ENCODE measurements around the gene CNOT6L. TPM values are rescaled to one million over a fixed set of nuclear protein-coding genes. Genes with fewer than 3 reads are reported as not detected.

The CNOT6L gene
- total and polyA plus RNA-seq, 2 donors from 2014 or later: 5.8 to 73.3 TPM

DNA sequence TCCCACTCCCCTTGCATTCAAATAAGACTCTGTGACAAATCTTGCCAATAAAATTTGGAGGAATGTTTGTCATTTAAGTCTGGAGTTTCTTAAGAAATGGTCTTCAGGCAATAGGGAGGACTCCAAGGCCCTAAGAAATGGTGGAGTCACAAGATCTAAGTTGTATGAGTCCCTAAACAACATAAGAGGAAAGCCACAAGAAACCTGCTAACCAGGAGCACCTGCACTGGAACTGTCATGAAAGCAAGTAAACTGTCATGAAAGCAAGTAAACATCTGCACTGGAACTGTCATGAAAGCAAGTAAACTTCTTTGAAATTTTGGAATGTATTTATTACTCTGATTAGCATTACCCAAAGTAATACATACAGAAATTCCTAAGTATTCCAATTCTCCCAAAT is 3.5 kb downstream of the CNOT6L start:
- Histone ChIP-seq H3K9ac (ENCODE audit: low read length in 3 of 3) (no peak overlapping the region), H3K9me3 (ENCODE audit: control insufficient read depth in 2 of 3, insufficient read depth in 1 of 3, low read length in 3 of 3) (no peaks in the 10 kb centered on the region), H3K36me3 (ENCODE audit: control insufficient read depth in 2 of 3, insufficient read depth in 3 of 3, low read length in 3 of 3) (no peaks in the 10 kb centered on the region), H3K27me3 (ENCODE audit: control insufficient read depth, insufficient read depth, low read length) (no peaks in the 10 kb centered on the region), H3K27ac (ENCODE audit: low read depth in 2 of 2, low read length in 2 of 2) (peak overlapping the region in 1 of 2 donors; percentile 66), H3K4me3 (ENCODE audit: low read length in 3 of 3) (no peak overlapping the region), H3K4me1 (ENCODE audit: control insufficient read depth in 2 of 3, insufficient read depth in 2 of 3, low read depth in 1 of 3, low read length in 3 of 3) (peaks cover 0 to 12% (median 3%) of the 10 kb centered on the region in 3 donors)
- intact Hi-C loops (cut with DNase I): no loop called here
- TF ChIP-seq, protein P1, sequence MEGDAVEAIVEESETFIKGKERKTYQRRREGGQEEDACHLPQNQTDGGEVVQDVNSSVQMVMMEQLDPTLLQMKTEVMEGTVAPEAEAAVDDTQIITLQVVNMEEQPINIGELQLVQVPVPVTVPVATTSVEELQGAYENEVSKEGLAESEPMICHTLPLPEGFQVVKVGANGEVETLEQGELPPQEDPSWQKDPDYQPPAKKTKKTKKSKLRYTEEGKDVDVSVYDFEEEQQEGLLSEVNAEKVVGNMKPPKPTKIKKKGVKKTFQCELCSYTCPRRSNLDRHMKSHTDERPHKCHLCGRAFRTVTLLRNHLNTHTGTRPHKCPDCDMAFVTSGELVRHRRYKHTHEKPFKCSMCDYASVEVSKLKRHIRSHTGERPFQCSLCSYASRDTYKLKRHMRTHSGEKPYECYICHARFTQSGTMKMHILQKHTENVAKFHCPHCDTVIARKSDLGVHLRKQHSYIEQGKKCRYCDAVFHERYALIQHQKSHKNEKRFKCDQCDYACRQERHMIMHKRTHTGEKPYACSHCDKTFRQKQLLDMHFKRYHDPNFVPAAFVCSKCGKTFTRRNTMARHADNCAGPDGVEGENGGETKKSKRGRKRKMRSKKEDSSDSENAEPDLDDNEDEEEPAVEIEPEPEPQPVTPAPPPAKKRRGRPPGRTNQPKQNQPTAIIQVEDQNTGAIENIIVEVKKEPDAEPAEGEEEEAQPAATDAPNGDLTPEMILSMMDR (IDR thresholded peaks at IDR 0.05; ENCODE audit: borderline replicate concordance, extremely low read depth, insufficient read depth): no peak
- no peak for DNase-seq
- no peak for FAIRE-seq

DNA sequence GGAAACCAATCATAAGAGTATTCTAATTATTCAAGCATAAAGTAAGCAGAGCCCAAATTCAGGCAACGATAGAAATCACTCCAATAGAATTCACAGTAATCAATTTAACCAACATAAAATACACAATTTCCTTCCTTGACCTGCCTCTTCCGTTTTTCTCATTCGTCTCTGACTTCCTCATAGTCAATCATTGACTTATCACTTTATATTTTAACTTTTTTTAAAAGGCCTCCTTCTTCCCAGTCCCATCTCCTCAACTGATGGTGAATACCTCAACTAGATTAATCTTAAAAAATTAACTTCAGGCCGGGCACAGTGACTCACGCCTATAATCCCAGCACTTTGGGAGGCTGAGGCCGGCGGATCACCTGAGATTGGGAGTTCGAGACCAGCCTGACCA is 13.3 kb downstream of the CNOT6L start:
- intact Hi-C loops (cut with DNase I): no loop called here

DNA sequence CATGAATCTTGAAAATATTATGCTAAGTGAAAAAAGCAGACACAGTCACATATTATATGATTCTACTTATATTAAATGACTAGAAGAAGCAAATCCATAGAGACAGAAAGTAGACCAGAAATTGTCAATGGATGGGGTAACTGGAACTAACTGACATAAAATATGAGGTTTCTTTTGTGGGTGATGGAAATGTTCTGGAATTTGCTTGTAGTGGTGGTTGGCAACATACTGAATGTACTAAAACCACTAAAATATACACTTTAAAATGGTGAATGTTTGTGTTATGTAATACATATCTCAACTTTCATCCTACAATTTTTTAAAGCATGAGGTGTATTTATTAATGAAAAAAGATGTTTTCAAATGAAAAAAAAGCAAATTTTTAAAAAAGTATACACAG is 14.7 kb downstream of the CNOT6L start:
- Histone ChIP-seq H3K27ac (ENCODE audit: low read depth in 2 of 2, low read length in 2 of 2) (no peak overlapping the region), H3K4me1 (ENCODE audit: control insufficient read depth in 2 of 3, insufficient read depth in 2 of 3, low read depth in 1 of 3, low read length in 3 of 3) (peaks cover 0 to 12% (median 6%) of the 10 kb centered on the region in 3 donors), H3K9ac (ENCODE audit: low read length in 3 of 3) (no peak overlapping the region), H3K4me3 (ENCODE audit: low read length in 3 of 3) (no peak overlapping the region), H3K36me3 (ENCODE audit: control insufficient read depth in 2 of 3, insufficient read depth in 3 of 3, low read length in 3 of 3) (no peaks in the 10 kb centered on the region), H3K9me3 (ENCODE audit: control insufficient read depth in 2 of 3, insufficient read depth in 1 of 3, low read length in 3 of 3) (no peaks in the 10 kb centered on the region), H3K27me3 (ENCODE audit: control insufficient read depth, insufficient read depth, low read length) (no peaks in the 10 kb centered on the region)
- intact Hi-C loops (cut with DNase I): no loop called here
- DNase-seq: no peak
- peak; percentile 49 for FAIRE-seq
- TF ChIP-seq, protein P1 (IDR thresholded peaks at IDR 0.05; ENCODE audit: borderline replicate concordance, extremely low read depth, insufficient read depth): no peak

More for the DNA sequence above, 13.3 kb downstream of the CNOT6L start:
- Histone ChIP-seq H3K9me3 (ENCODE audit: control insufficient read depth in 2 of 3, insufficient read depth in 1 of 3, low read length in 3 of 3) (no peaks in the 10 kb centered on the region), H3K36me3 (ENCODE audit: control insufficient read depth in 2 of 3, insufficient read depth in 3 of 3, low read length in 3 of 3) (no peaks in the 10 kb centered on the region), H3K9ac (ENCODE audit: low read length in 3 of 3) (no peak overlapping the region), H3K27ac (ENCODE audit: low read depth in 2 of 2, low read length in 2 of 2) (no peak overlapping the region), H3K4me1 (ENCODE audit: control insufficient read depth in 2 of 3, insufficient read depth in 2 of 3, low read depth in 1 of 3, low read length in 3 of 3) (peaks cover 0 to 8% (median 5%) of the 10 kb centered on the region in 3 donors), H3K4me3 (ENCODE audit: low read length in 3 of 3) (no peak overlapping the region), H3K27me3 (ENCODE audit: control insufficient read depth, insufficient read depth, low read length) (no peaks in the 10 kb centered on the region)
- TF ChIP-seq, protein P1 (IDR thresholded peaks at IDR 0.05; ENCODE audit: borderline replicate concordance, extremely low read depth, insufficient read depth): no peak
- FAIRE-seq (no peak), DNase-seq (no peak)

DNA sequence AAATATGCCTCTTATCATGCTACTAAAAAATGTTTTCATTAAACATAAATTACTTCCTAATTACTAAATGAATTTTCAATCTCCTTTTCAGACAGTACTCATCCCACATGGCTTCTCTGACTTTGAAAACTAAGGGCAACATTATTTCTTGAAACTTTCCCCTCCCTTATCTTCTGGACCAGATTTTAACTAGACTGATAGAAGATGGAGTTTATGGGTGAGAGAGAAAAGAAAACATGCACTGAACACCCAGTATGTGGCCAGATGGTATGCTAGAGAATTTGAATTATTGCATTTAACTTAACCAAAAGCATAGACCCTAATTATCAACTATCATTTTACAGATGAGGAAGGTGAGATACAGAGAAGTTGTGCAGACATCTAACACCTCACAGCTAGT is 16.8 kb downstream of the CNOT6L start:
- Histone ChIP-seq H3K36me3 (ENCODE audit: control insufficient read depth in 2 of 3, insufficient read depth in 3 of 3, low read length in 3 of 3) (no peaks in the 10 kb centered on the region), H3K27ac (ENCODE audit: low read depth in 2 of 2, low read length in 2 of 2) (no peak overlapping the region), H3K27me3 (ENCODE audit: control insufficient read depth, insufficient read depth, low read length) (no peaks in the 10 kb centered on the region), H3K9me3 (ENCODE audit: control insufficient read depth in 2 of 3, insufficient read depth in 1 of 3, low read length in 3 of 3) (no peaks in the 10 kb centered on the region), H3K4me1 (ENCODE audit: control insufficient read depth in 2 of 3, insufficient read depth in 2 of 3, low read depth in 1 of 3, low read length in 3 of 3) (peaks cover 0 to 15% (median 6%) of the 10 kb centered on the region in 3 donors), H3K9ac (ENCODE audit: low read length in 3 of 3) (no peak overlapping the region), H3K4me3 (ENCODE audit: low read length in 3 of 3) (no peak overlapping the region)
- TF ChIP-seq, protein P1 (IDR thresholded peaks at IDR 0.05; ENCODE audit: borderline replicate concordance, extremely low read depth, insufficient read depth): no peak
- intact Hi-C loops (cut with DNase I): no loop called here
- FAIRE-seq (no peak), DNase-seq (no peak)
